HepG2 (cell line): ENCODE data around the gene SRGAP3. TPM values are rescaled to one million over a fixed set of nuclear protein-coding genes. Genes with fewer than 3 reads are reported as not detected.

Source experiments
- ATAC-seq: fragments of 200-7000 bp; cut with Tn5 transposase; 3 replicates; pipeline ENCODE4 v1.9.1; 2020; ENCODE audit warnings: mild to moderate bottlenecking, moderate library complexity
- BruUV-seq: library from RNA; stranded (reverse); fragments of 400-500 nt; replicated peaks from 2 replicates; lab custom pipeline; 2021; lab: Mats Ljungman, UMichigan
- CTCF ChIA-PET: fragments of 300-600 bp; formaldehyde crosslinking; extraction: SDS; loops from one replicate; lab custom pipeline; 2021; ENCODE audit warnings: low total read pairs, inconsistent platforms, low intra/inter-chr PET ratio; lab: Yijun Ruan, JAX
- POLR2A ChIA-PET: fragments of 350-600 bp; sonication (Branson Sonifier 250); formaldehyde crosslinking; loops from one replicate; lab custom pipeline; 2020; ENCODE audit warnings: antibody characterized with exemption, inconsistent platforms; lab: Yijun Ruan, JAX
- DNase-seq: peaks from one replicate; pipeline ENCODE4 v3.0.0-alpha.2; 2015; ENCODE audit warnings: low spot score
- FAIRE-seq: peaks from 3 replicates; lab custom pipeline; 2011; peaks lifted over from hg19 to GRCh38; lab: Jason Lieb, UNC
- H2AFZ ChIP-seq: one replicate; pipeline ENCODE4 v1.6.1; 2011; ENCODE audit warnings: low read length, inconsistent platforms
- H3K27ac ChIP-seq: fragments of 300-600 bp; 3 replicates; pipeline ENCODE4 v1.8.0; 2011; ENCODE audit warnings: mixed run types, mild to moderate bottlenecking, mixed read lengths, low read length, inconsistent platforms; ENCODE audit not compliant: insufficient read depth; ENCODE audit errors: extremely low read length
- H3K27me3 ChIP-seq, 2 experiments: fragments of 200-600 bp in 1 of 2; 2 replicates in 1 of 2; 3 replicates in 1 of 2; pipeline versions ENCODE4 v1.6.0 to v1.8.0; 2011; ENCODE audit warnings: low read length in 2 of 2, mild to moderate bottlenecking in 2 of 2, moderate library complexity in 2 of 2, inconsistent platforms in 1 of 2; ENCODE audit not compliant: insufficient read depth in 2 of 2, control insufficient read depth in 1 of 2
- H3K36me3 ChIP-seq, 2 experiments: fragments of 200-600 bp in 1 of 2; replicated peaks in 1 of 2; 2 replicates in 1 of 2; 3 replicates in 1 of 2; pipeline versions ENCODE4 v1.5.1 to v1.8.0; 2011; ENCODE audit warnings: low read length in 2 of 2, inconsistent platforms in 1 of 2; ENCODE audit not compliant: insufficient read depth in 2 of 2, control insufficient read depth in 1 of 2
- H3K4me1 ChIP-seq: 2 replicates; pipeline ENCODE4 v1.5.1; 2012; ENCODE audit warnings: low read length, inconsistent platforms; ENCODE audit not compliant: insufficient read depth
- H3K4me2 ChIP-seq: 2 replicates; pipeline ENCODE4 v1.6.0; 2011; ENCODE audit warnings: low read depth, low read length, inconsistent platforms
- H3K4me3 ChIP-seq, 3 experiments: fragments of 200-600 bp in 1 of 3; sonication (generic), shearing (Covaris generic) in 1 of 3; replicated peaks in 1 of 3; 2 replicates each; pipeline ENCODE4 v1.5.1; 2011 to 2016; ENCODE audit warnings: low read length in 3 of 3, inconsistent platforms in 2 of 3, low read depth in 2 of 3, mild to moderate bottlenecking in 2 of 3, control low read depth in 1 of 3, mixed read lengths in 1 of 3; ENCODE audit not compliant: insufficient read depth in 1 of 3
- H3K79me2 ChIP-seq: one replicate; pipeline ENCODE4 v1.6.1; 2011; ENCODE audit warnings: low read length, inconsistent platforms; ENCODE audit not compliant: insufficient read depth
- H3K9ac ChIP-seq: 2 replicates; pipeline ENCODE4 v1.6.0; 2011; ENCODE audit warnings: mild to moderate bottlenecking, low read depth, low read length, inconsistent platforms; ENCODE audit not compliant: insufficient read depth
- H3K9me3 ChIP-seq: 2 replicates; pipeline ENCODE4 v1.5.1; 2012; ENCODE audit warnings: mild to moderate bottlenecking, low read length
- H4K20me1 ChIP-seq: 2 replicates; pipeline ENCODE4 v1.6.0; 2011; ENCODE audit warnings: inconsistent platforms, mild to moderate bottlenecking, low read length, moderate library complexity; ENCODE audit not compliant: insufficient read depth
- BRD4 ChIP-seq: sonication (generic); formaldehyde crosslinking; IDR thresholded peaks from 2 replicates; pipeline ENCODE4 v1.4.0; 2020; ENCODE audit warnings: missing genetic modification reagents
- EP300 ChIP-seq, 3 experiments: sonication (generic) in 1 of 3; formaldehyde crosslinking in 1 of 3; IDR thresholded peaks; 2 replicates each; pipeline versions ENCODE4 v1.5.1 to v1.6.1; 2011 to 2020; ENCODE audit warnings: low read depth in 2 of 3, low read length in 2 of 3, borderline replicate concordance in 1 of 3, improper control_type of control experiment in 1 of 3, mild to moderate bottlenecking in 1 of 3, missing genetic modification reagents in 1 of 3, moderate library complexity in 1 of 3
- HIC2 ChIP-seq: sonication (generic); formaldehyde crosslinking; IDR thresholded peaks from 2 replicates; pipeline ENCODE4 v1.9.0; 2022; ENCODE audit warnings: low read depth, missing genetic modification reagents
- KDM4B ChIP-seq: sonication (generic); formaldehyde crosslinking; IDR thresholded peaks from 2 replicates; pipeline ENCODE4 v1.4.0; 2020; ENCODE audit warnings: missing genetic modification reagents
- MAF1 ChIP-seq: sonication (generic); formaldehyde crosslinking; IDR thresholded peaks from 2 replicates; pipeline ENCODE4 v1.5.0; 2020; ENCODE audit warnings: missing genetic modification reagents, borderline replicate concordance
- MXD1 ChIP-seq: sonication (generic); formaldehyde crosslinking; IDR thresholded peaks from 2 replicates; pipeline ENCODE4 v1.4.0; 2020; ENCODE audit warnings: mild to moderate bottlenecking, missing genetic modification reagents
- NR2F1 ChIP-seq, 2 experiments: fragments of 450-650 bp in 1 of 2; formaldehyde crosslinking in 1 of 2; IDR thresholded peaks; 2 replicates each; pipeline versions ENCODE4 v1.5.0 to v1.6.1; 2016 to 2020; ENCODE audit warnings: mild to moderate bottlenecking in 1 of 2, missing compliant biosample characterization in 1 of 2, missing genetic modification reagents in 1 of 2, moderate library complexity in 1 of 2
- ZNF317 ChIP-seq: sonication (generic); formaldehyde crosslinking; IDR thresholded peaks from 2 replicates; pipeline ENCODE4 v1.5.0; 2020; ENCODE audit warnings: mild to moderate bottlenecking, missing genetic modification reagents
- ZSCAN21 ChIP-seq: sonication (generic); formaldehyde crosslinking; IDR thresholded peaks from 2 replicates; pipeline ENCODE4 v1.8.0; 2022; ENCODE audit warnings: mild to moderate bottlenecking, missing genetic modification reagents, moderate library complexity, borderline replicate concordance
- WGBS: methylation state at CpG from one replicate; pipeline ENCODE4 v1.1.6; 2017; ENCODE audit warnings: low lambda C conversion rate; 5-methylcytosine and 5-hydroxymethylcytosine counted together
- in situ Hi-C: cut with HindIII; loops from 2 replicates; pipeline ENCODE4 v1.10.0; 2017; ENCODE audit warnings: low pct_unique_long_range_greater_than_20kb; ENCODE audit not compliant: extremely low pct_ligation_motif_present
- intact Hi-C: fragments of 100-400 bp; cut with micrococcal nuclease; formaldehyde crosslinking; loops from one replicate; pipeline ENCODE4 v1.10.0; 2022; ENCODE audit not compliant: unreplicated experiment
- polyA plus RNA-seq, 8 experiments: library from polyadenylated mRNA; depleted of rRNA in 3 of 8; stranded (reverse) in 7 of 8; unstranded in 1 of 8; fragments of >200 nt; fragmentation: Illumina TruSeq in 4 of 8; extraction: Trizol in 4 of 8; gene quantifications; 2 replicates each; pipeline versions ENCODE4 v1.2.1 to v1.2.3, GENCODE V29; 2011 to 2016; ENCODE audit warnings: low read depth in 4 of 8, missing spikeins in 1 of 8, mixed read lengths in 1 of 8; ENCODE audit not compliant: insufficient read depth in 1 of 8
- total RNA-seq, 5 experiments: library from RNA; depleted of rRNA; stranded (reverse); fragments of >200 nt; fragmentation: Illumina TruSeq; extraction: Trizol; gene quantifications; 2 replicates each; pipeline ENCODE4 v1.2.3, GENCODE V29; 2016; ENCODE audit warnings: low read depth in 1 of 5
- TF ChIP-seq, protein P1 (sequence below): sonication (generic); formaldehyde crosslinking; IDR thresholded peaks from 2 replicates; pipeline ENCODE4 v1.5.0; 2020; ENCODE audit warnings: missing genetic modification reagents, mild to moderate bottlenecking, borderline replicate concordance
- TF ChIP-seq, protein P2 (sequence below): sonication (generic); formaldehyde crosslinking; IDR thresholded peaks from 2 replicates; pipeline ENCODE4 v1.5.1; 2020; ENCODE audit warnings: missing genetic modification reagents, mild to moderate bottlenecking, borderline replicate concordance

Gene SRGAP3
- total and polyA plus RNA-seq, 2 of the 13 experiments (the other 11 are each of a cell fraction or from before 2014, with no cell fraction given), result 1.2 to 1.4 TPM

GRCh38 chr3:9244495-9245183, 4.8 kb downstream of the SRGAP3 start:
- Histone ChIP-seq H3K4me2 (no peak overlapping the region), H3K9ac (no peak overlapping the region), H4K20me1 (no peaks in the 10 kb centered on the region), H3K27me3 (peaks cover 5 to 31% of the 10 kb centered on the region in 2 experiments; a peak in 4 of 5 replicates), H2AFZ (no peak overlapping the region), H3K36me3 (no peaks in the 10 kb centered on the region), H3K4me3 (no peak overlapping the region), H3K4me1 (peaks cover 24% of the 10 kb centered on the region), H3K9me3 (no peaks in the 10 kb centered on the region), H3K79me2 (no peaks in the 10 kb centered on the region), H3K27ac (no peak overlapping the region)
- 26% methylated on average over 1 of the region's 1 CpG for WGBS
- FAIRE-seq (no peak), DNase-seq (no peak), ATAC-seq (no peak)
- in situ Hi-C loops, result no loop called here
- POLR2A ChIA-PET, result no interaction called here
- CTCF ChIA-PET, result no interaction called here
- intact Hi-C loops, result no loop called here
- TF ChIP-seq MAF1 (no peak), ZSCAN21 (no peak), MXD1 (no peak), KDM4B (CRISPR knock-in tag) (no peak)
- TF ChIP-seq, all 625 proteins: peak for 0
- no TSS peak for BruUV-seq

GRCh38 chr3:9241956-9242355, 7.5 kb downstream of the SRGAP3 start:
- Histone ChIP-seq H3K27me3 (peaks cover 0 to 8% of the 10 kb centered on the region in 2 experiments; a peak in 3 of 5 replicates), H4K20me1 (no peaks in the 10 kb centered on the region), H2AFZ (no peak overlapping the region), H3K4me3 (no peak overlapping the region), H3K36me3 (no peaks in the 10 kb centered on the region), H3K79me2 (no peaks in the 10 kb centered on the region), H3K4me1 (no peaks in the 10 kb centered on the region), H3K9me3 (no peaks in the 10 kb centered on the region), H3K9ac (no peak overlapping the region), H3K27ac (no peak overlapping the region), H3K4me2 (no peak overlapping the region)
- ChIA-PET POLR2A (no interaction called here), CTCF (no interaction called here)
- intact Hi-C loops, result no loop called here
- WGBS, result 77% methylated on average over 4 of the region's 4 CpGs
- ATAC-seq, result no peak
- in situ Hi-C loops, result no loop called here
- FAIRE-seq, result no peak
- no TSS peak for BruUV-seq
- no peak for DNase-seq
- TF ChIP-seq HIC2 (no peak), BRD4 (no peak), MAF1 (no peak), ZNF317 (CRISPR knock-in tag) (no peak), EP300 (IDR thresholded peaks at IDR 0.05; ENCODE audit: low read depth in 2 of 2, low read length in 2 of 2) (no peak), EP300 (CRISPR knock-in tag; IDR thresholded peaks at IDR 0.05; ENCODE audit: borderline replicate concordance) (no peak), NR2F1 (CRISPR knock-in tag; IDR thresholded peaks at IDR 0.05) (no peak)
- TF ChIP-seq, protein P1, sequence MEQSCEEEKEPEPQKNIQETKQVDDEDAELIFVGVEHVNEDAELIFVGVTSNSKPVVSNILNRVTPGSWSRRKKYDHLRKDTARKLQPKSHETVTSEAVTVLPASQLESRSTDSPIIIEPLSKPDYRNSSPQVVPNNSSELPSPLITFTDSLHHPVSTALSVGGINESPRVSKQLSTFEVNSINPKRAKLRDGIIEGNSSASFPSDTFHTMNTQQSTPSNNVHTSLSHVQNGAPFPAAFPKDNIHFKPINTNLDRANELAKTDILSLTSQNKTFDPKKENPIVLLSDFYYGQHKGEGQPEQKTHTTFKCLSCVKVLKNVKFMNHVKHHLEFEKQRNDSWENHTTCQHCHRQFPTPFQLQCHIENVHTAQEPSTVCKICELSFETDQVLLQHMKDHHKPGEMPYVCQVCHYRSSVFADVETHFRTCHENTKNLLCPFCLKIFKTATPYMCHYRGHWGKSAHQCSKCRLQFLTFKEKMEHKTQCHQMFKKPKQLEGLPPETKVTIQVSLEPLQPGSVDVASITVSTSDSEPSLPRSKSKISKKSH (CRISPR knock-in tag), result no peak
- TF ChIP-seq, protein P2, sequence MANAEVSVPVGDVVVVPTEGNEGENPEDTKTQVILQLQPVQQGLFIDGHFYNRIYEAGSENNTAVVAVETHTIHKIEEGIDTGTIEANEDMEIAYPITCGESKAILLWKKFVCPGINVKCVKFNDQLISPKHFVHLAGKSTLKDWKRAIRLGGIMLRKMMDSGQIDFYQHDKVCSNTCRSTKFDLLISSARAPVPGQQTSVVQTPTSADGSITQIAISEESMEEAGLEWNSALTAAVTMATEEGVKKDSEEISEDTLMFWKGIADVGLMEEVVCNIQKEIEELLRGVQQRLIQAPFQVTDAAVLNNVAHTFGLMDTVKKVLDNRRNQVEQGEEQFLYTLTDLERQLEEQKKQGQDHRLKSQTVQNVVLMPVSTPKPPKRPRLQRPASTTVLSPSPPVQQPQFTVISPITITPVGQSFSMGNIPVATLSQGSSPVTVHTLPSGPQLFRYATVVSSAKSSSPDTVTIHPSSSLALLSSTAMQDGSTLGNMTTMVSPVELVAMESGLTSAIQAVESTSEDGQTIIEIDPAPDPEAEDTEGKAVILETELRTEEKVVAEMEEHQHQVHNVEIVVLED (CRISPR knock-in tag), result no peak
